HCT116 (cell line): ENCODE results near the gene PDIK1L.

Experiments used
- CTCF ChIP-seq, 3 experiments: fragments of 200-600 bp in 1 of 3; sonication (generic) in 1 of 3; IDR thresholded peaks in 2 of 3; conservative IDR thresholded peaks in 1 of 3; 2 replicates each; pipeline ENCODE4 v1.5.1; 2012 to 2017; ENCODE audit warnings: low read depth in 2 of 3, low read length in 2 of 3, antibody characterized with exemption in 1 of 3, borderline replicate concordance in 1 of 3, control low read depth in 1 of 3, mild to moderate bottlenecking in 1 of 3, mixed read lengths in 1 of 3, mixed run types in 1 of 3, moderate library complexity in 1 of 3; ENCODE audit not compliant: insufficient read depth in 1 of 3
- EGR1 ChIP-seq: IDR thresholded peaks from 2 replicates; pipeline ENCODE4 v1.6.1; 2012; ENCODE audit warnings: low read depth
- ELF1 ChIP-seq: IDR thresholded peaks from 2 replicates; pipeline ENCODE4 v1.6.1; 2012; ENCODE audit warnings: low read depth, borderline replicate concordance
- JUND ChIP-seq: IDR thresholded peaks from 2 replicates; pipeline ENCODE4 v1.6.1; 2012
- POLR2A ChIP-seq: IDR thresholded peaks from 2 replicates; pipeline ENCODE4 v1.7.0; 2011; ENCODE audit warnings: borderline replicate concordance; ENCODE audit not compliant: insufficient read depth, insufficient read length; ENCODE audit errors: extremely low read depth
- POLR2AphosphoS5 ChIP-seq: IDR thresholded peaks from 2 replicates; pipeline ENCODE4 v1.6.1; 2011; ENCODE audit warnings: mild to moderate bottlenecking, low read depth, low read length, moderate library complexity
- REST ChIP-seq: IDR thresholded peaks from 2 replicates; pipeline ENCODE4 v1.6.1; 2012; ENCODE audit warnings: low read depth
- SIN3A ChIP-seq: IDR thresholded peaks from 2 replicates; pipeline ENCODE4 v1.6.1; 2012; ENCODE audit warnings: low read depth
- TCF7L2 ChIP-seq: IDR thresholded peaks from 2 replicates; pipeline ENCODE4 v1.7.0; 2011; ENCODE audit warnings: borderline replicate concordance, inconsistent platforms; ENCODE audit not compliant: insufficient read depth, insufficient read length; ENCODE audit errors: extremely low read depth
- ZFX ChIP-seq: fragments of 450-650 bp; IDR thresholded peaks from 2 replicates; pipeline ENCODE4 v1.6.1; 2017

- TF ChIP-seq CTCF (IDR thresholded peaks at IDR 0.05 in 2 of 3, conservative IDR thresholded peaks at IDR 0.05 in 1 of 3; ENCODE audit: borderline replicate concordance in 1 of 3, insufficient read depth in 1 of 3, low read depth in 2 of 3, low read length in 2 of 3) (no peak), EGR1 (no peak), POLR2AphosphoS5 (no peak), TCF7L2 (no peak), SIN3A (no peak), POLR2A (no peak), ELF1 (no peak), JUND (no peak), REST (no peak), ZFX (no peak)
These were observed 13.8 kb downstream of the PDIK1L start for GRCh38 chr1:26125382-26125781.
